Coronary artery (tissue), 2 donors: ENCODE data around the gene GPC6.

Experiments used
- DNase-seq: peaks from one replicate; pipeline ENCODE4 v3.0.0-alpha.2; 2017; ENCODE audit warnings: low spot score
- H3K27ac ChIP-seq, 2 donors: fragments of 200-600 bp; sonication (generic); one replicate each; pipeline ENCODE4 v1.5.1; 2016 to 2019
- H3K4me3 ChIP-seq: fragments of 200-600 bp; sonication (generic); 2 replicates; pipeline ENCODE4 v1.5.1; 2016; ENCODE audit warnings: mild to moderate bottlenecking, moderate library complexity
- CTCF ChIP-seq: fragments of 200-600 bp; sonication (generic); IDR thresholded peaks from one replicate; pipeline ENCODE4 v1.5.1; 2019; ENCODE audit warnings: antibody characterized with exemption

GPC6 gene

GRCh38 chr13:93344048-93344705 is 117.6 kb downstream of the GPC6 start:
- no peak for DNase-seq
- Histone ChIP-seq H3K27ac (no peak overlapping the region), H3K4me3 (no peak overlapping the region)
- no peak for TF ChIP-seq CTCF

GRCh38 chr13:93345024-93345423 is 118.4 kb downstream of the GPC6 start:
- Histone ChIP-seq H3K4me3 (no peak overlapping the region), H3K27ac (no peak overlapping the region)
- DNase-seq: no peak
- no peak for TF ChIP-seq CTCF

GRCh38 chr13:93345770-93346169 is 119.2 kb downstream of the GPC6 start:
- no peak for TF ChIP-seq CTCF
- Histone ChIP-seq H3K4me3 (no peak overlapping the region), H3K27ac (no peak overlapping the region)
- no peak for DNase-seq

GRCh38 chr13:93352616-93353015 is 126.0 kb downstream of the GPC6 start:
- no peak for DNase-seq
- no peak for TF ChIP-seq CTCF
- H3K4me3 ChIP-seq: no peak overlapping the region
- H3K27ac ChIP-seq: no peak overlapping the region

GRCh38 chr13:93355094-93355493 is 128.5 kb downstream of the GPC6 start:
- Histone ChIP-seq H3K27ac (no peak overlapping the region), H3K4me3 (no peak overlapping the region)
- no peak for DNase-seq
- TF ChIP-seq CTCF: no peak

GRCh38 chr13:93356469-93356868 is 129.9 kb downstream of the GPC6 start:
- TF ChIP-seq CTCF: no peak
- peak overlapping the region in 1 of 2 donors; percentile 16 for H3K27ac ChIP-seq
- no peak for DNase-seq
- no peak overlapping the region for H3K4me3 ChIP-seq

- DNase-seq: no peak
- Histone ChIP-seq H3K4me3 (no peak overlapping the region), H3K27ac (no peak overlapping the region)
- TF ChIP-seq CTCF: no peak
These were observed 133.4 kb downstream of the GPC6 start for GRCh38 chr13:93360021-93360420.
